Neural progenitor cell (in vitro differentiated cells): ENCODE data around the gene PSD2.

Experiments used
- CTCF ChIP-seq: fragments of 200-600 bp; sonication (generic); IDR thresholded peaks from 2 replicates; pipeline ENCODE4 v1.5.1; 2017; ENCODE audit warnings: antibody characterized with exemption, mild to moderate bottlenecking
- EZH2 ChIP-seq: fragments of 200-600 bp; sonication (generic); IDR thresholded peaks from 2 replicates; pipeline ENCODE4 v1.6.1; 2017; ENCODE audit warnings: antibody characterized with exemption, mild to moderate bottlenecking, moderate library complexity
- EZH2phosphoT487 ChIP-seq: fragments of 200-600 bp; sonication (generic); IDR thresholded peaks from 2 replicates; pipeline ENCODE4 v1.6.1; 2017; ENCODE audit warnings: antibody characterized with exemption

- TF ChIP-seq CTCF (peak; percentile 7), EZH2phosphoT487 (no peak), EZH2 (no peak)
Measured at GRCh38 chr5:139763930-139764791, 31.4 kb upstream of the PSD2 start.
